GM18517 (cell line): ENCODE data around the gene ENO1.
A peak's percentile ranks its signal among the peaks of the same experiment; 100 is the strongest.
"Not testable (repeated sequence)": the region's sequence is repeated elsewhere in the genome, so short reads cannot be mapped to it uniquely, and the experiment has no call there.

ENCODE experiments used
- ATAC-seq: cut with Tn5 transposase; IDR thresholded peaks from one replicate; pipeline ENCODE4 v1.9.1; 2021; ENCODE audit warnings: mild to moderate bottlenecking, moderate library complexity; ENCODE audit not compliant: unreplicated experiment

The ENO1 gene

GRCh38 chr1:8847990-8848389, 30.5 kb downstream of the ENO1 start:
- no peak for ATAC-seq

- no peak for ATAC-seq
These were observed 32.2 kb downstream of the ENO1 start for GRCh38 chr1:8846263-8846662.

- ATAC-seq, result no peak
These were observed 33.1 kb downstream of the ENO1 start for GRCh38 chr1:8845104-8846097.

- ATAC-seq, result no peak
These were observed 33.9 kb downstream of the ENO1 start for GRCh38 chr1:8844501-8845006.

GRCh38 chr1:8841395-8841794, 37.1 kb downstream of the ENO1 start:
- no peak for ATAC-seq

- no peak for ATAC-seq
These were observed 38.5 kb downstream of the ENO1 start for GRCh38 chr1:8839990-8840389.

GRCh38 chr1:8835941-8836643, 42.4 kb downstream of the ENO1 start:
- ATAC-seq, result no peak

GRCh38 chr1:8831340-8831739, 47.1 kb downstream of the ENO1 start:
- ATAC-seq, result no peak

- not testable (repeated sequence) for ATAC-seq
These were observed 47.8 kb downstream of the ENO1 start for GRCh38 chr1:8830732-8831131.

- ATAC-seq, result no peak
These were observed 52.5 kb downstream of the ENO1 start for GRCh38 chr1:8825985-8826481.

GRCh38 chr1:8823295-8823664, 55.2 kb downstream of the ENO1 start:
- no peak for ATAC-seq

- ATAC-seq, result no peak
These were observed 55.9 kb downstream of the ENO1 start for GRCh38 chr1:8822373-8823294.

- no peak for ATAC-seq
These were observed 57.4 kb downstream of the ENO1 start for GRCh38 chr1:8821084-8821483.

GRCh38 chr1:8818789-8819188, 59.7 kb downstream of the ENO1 start:
- not testable (repeated sequence) for ATAC-seq

- ATAC-seq, result no peak
These were observed 60.1 kb downstream of the ENO1 start for GRCh38 chr1:8818325-8818775.

- peak; percentile 91 for ATAC-seq
These were observed 60.8 kb downstream of the ENO1 start, which contains the start of gene RERE for GRCh38 chr1:8817412-8818324. Gene RERE (minus strand): TSS chr1:8817640.

- peak; percentile 3 for ATAC-seq
These were observed 61.6 kb downstream of the ENO1 start for GRCh38 chr1:8816831-8817411.

- ATAC-seq, result no peak
These were observed 62.2 kb downstream of the ENO1 start for GRCh38 chr1:8816264-8816663.

GRCh38 chr1:8815582-8816151, 62.8 kb downstream of the ENO1 start:
- no peak for ATAC-seq
